Activated T-cell treated with anti-CD3 and anti-CD28 coated beads, Interleukin-2, amount 50 U/mL, for 4 hours (primary cell): Measurements from ENCODE around the gene ATAT1. TPM values are rescaled to one million over a fixed set of nuclear protein-coding genes. Genes with fewer than 3 reads are reported as not detected.

Experiments
- ATAC-seq, 2 donors: fragments of 200-7000 bp; cut with Tn5 transposase; one replicate each; pipeline ENCODE4 v1.10.0; 2021
- DNase-seq: peaks from one replicate; pipeline ENCODE4 v3.0.0-alpha.2; 2020
- H3K27me3 Mint-ChIP-seq: one replicate; pipeline ENCODE4 v1.8.0; 2021; ENCODE audit warnings: low read depth, mixed read lengths
- H3K36me3 Mint-ChIP-seq: one replicate; pipeline ENCODE4 v1.8.0; 2022; ENCODE audit warnings: mixed read lengths; ENCODE audit not compliant: insufficient read depth
- H3K4me1 Mint-ChIP-seq: one replicate; pipeline ENCODE4 v1.8.0; 2021; ENCODE audit warnings: low read depth, mixed read lengths
- H3K4me3 Mint-ChIP-seq: one replicate; pipeline ENCODE4 v1.8.0; 2021; ENCODE audit warnings: mild to moderate bottlenecking, moderate library complexity, mixed read lengths
- H3K9me3 Mint-ChIP-seq: one replicate; pipeline ENCODE4 v1.8.0; 2021; ENCODE audit warnings: mixed read lengths
- total RNA-seq, 3 donors: library from RNA; stranded (reverse); gene quantifications; one replicate each; pipeline ENCODE4 v1.2.1, GENCODE V29; 2021

The ATAT1 gene
- total RNA-seq, 3 donors from 2014 or later: 5.9 to 10.3 (median 9.5) TPM

DNA sequence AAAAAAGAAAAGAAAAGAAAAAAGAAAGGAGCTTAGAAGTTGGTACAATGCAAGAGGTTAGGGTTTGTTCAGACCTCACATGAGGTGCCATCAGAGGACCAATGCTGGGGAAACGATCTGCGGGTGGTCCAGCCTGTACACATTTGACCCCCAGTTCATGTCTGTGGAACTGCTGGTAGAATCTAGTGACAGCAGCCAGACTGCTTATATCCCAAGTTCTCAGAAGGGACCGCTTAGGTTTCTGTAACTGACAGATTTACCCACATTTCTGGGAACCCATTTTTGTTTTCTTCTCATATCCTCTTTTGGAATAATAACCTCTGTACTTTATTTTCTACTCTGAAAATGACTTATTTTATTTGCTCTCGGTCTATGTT, 55.1 kb downstream of the ATAT1 start:
- DNase-seq (no peak), ATAC-seq (peak in 1 of 2 donors; percentile 0)
- peaks cover 44% of the 10 kb centered on the region for H3K36me3 Mint-ChIP-seq
- no peaks in the 10 kb centered on the region for H3K27me3 Mint-ChIP-seq
- H3K9me3 Mint-ChIP-seq: no peaks in the 10 kb centered on the region
- H3K4me1 Mint-ChIP-seq: peaks cover 26% of the 10 kb centered on the region
- peak overlapping the region; percentile 100 for H3K4me3 Mint-ChIP-seq

GRCh38 chr6:30682143-30683117, 55.8 kb downstream of the ATAT1 start:
- peaks cover 41% of the 10 kb centered on the region for H3K36me3 Mint-ChIP-seq
- H3K27me3 Mint-ChIP-seq: no peaks in the 10 kb centered on the region
- ATAC-seq (peak; percentile 71 to 72), DNase-seq (peak; percentile 86)
- H3K4me3 Mint-ChIP-seq: peak overlapping the region; percentile 100
- H3K4me1 Mint-ChIP-seq: peaks cover 26% of the 10 kb centered on the region
- no peaks in the 10 kb centered on the region for H3K9me3 Mint-ChIP-seq

GRCh38 chr6:30683183-30683979, 56.7 kb downstream of the ATAT1 start:
- H3K4me3 Mint-ChIP-seq: peak overlapping the region; percentile 100
- ATAC-seq: no peak
- no peaks in the 10 kb centered on the region for H3K27me3 Mint-ChIP-seq
- H3K9me3 Mint-ChIP-seq: no peaks in the 10 kb centered on the region
- H3K36me3 Mint-ChIP-seq: peaks cover 41% of the 10 kb centered on the region
- H3K4me1 Mint-ChIP-seq: peaks cover 36% of the 10 kb centered on the region
- DNase-seq: no peak

- H3K4me3 Mint-ChIP-seq: peak overlapping the region; percentile 100
- H3K9me3 Mint-ChIP-seq: no peaks in the 10 kb centered on the region
- ATAC-seq (no peak), DNase-seq (no peak)
- peaks cover 38% of the 10 kb centered on the region for H3K36me3 Mint-ChIP-seq
- H3K27me3 Mint-ChIP-seq: no peaks in the 10 kb centered on the region
- H3K4me1 Mint-ChIP-seq: peaks cover 36% of the 10 kb centered on the region
Measured at GRCh38 chr6:30683980-30684338, 57.3 kb downstream of the ATAT1 start.

DNA sequence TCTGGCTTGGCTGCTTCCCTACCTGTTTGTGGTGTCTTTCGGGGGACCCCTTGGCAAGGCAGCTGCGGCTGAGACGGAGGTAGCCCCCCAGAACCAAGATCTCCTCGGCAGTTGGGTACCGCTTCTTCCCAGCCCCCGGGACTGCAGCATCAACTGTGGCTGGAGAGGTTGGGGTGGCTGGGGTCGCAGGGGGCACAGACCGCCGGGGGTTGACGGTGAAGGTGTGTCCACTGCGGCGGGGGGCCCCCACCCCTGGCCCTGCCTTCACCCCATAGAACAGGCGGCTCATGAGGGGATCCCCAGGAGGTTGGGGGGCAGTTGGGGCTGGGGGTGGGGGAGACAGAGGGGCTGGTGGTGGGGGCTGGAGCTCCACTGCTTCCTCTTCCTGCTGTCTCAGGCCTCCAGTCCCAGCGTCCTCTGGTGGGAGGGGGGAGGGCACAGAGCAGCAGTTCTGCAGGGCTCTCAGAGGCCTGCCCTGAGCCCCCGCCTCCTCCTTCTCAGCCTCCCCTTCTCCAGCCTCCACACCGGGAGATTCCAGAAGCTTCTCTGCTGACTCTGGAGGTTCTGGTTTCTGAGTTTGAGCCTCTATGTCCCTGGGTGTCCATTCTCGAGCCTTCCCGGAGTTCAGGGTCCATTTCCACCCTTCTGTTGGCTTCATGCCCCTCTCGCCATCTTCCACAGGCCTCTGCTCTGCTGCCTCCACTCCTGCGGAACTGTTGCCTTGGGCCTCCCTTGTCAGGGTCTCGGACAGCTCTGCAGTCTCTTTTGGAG, 57.9 kb downstream of the ATAT1 start:
- Mint-ChIP-seq H3K9me3 (no peaks in the 10 kb centered on the region), H3K36me3 (peaks cover 33% of the 10 kb centered on the region), H3K4me1 (peaks cover 37% of the 10 kb centered on the region), H3K4me3 (peak overlapping the region; percentile 100), H3K27me3 (no peaks in the 10 kb centered on the region)
- ATAC-seq (no peak), DNase-seq (peak; percentile 43)

GRCh38 chr6:30685157-30686008, 58.7 kb downstream of the ATAT1 start:
- no peaks in the 10 kb centered on the region for H3K9me3 Mint-ChIP-seq
- peak overlapping the region; percentile 100 for H3K4me3 Mint-ChIP-seq
- DNase-seq (no peak), ATAC-seq (no peak)
- peaks cover 37% of the 10 kb centered on the region for H3K4me1 Mint-ChIP-seq
- peaks cover 28% of the 10 kb centered on the region for H3K36me3 Mint-ChIP-seq
- H3K27me3 Mint-ChIP-seq: no peaks in the 10 kb centered on the region

DNA sequence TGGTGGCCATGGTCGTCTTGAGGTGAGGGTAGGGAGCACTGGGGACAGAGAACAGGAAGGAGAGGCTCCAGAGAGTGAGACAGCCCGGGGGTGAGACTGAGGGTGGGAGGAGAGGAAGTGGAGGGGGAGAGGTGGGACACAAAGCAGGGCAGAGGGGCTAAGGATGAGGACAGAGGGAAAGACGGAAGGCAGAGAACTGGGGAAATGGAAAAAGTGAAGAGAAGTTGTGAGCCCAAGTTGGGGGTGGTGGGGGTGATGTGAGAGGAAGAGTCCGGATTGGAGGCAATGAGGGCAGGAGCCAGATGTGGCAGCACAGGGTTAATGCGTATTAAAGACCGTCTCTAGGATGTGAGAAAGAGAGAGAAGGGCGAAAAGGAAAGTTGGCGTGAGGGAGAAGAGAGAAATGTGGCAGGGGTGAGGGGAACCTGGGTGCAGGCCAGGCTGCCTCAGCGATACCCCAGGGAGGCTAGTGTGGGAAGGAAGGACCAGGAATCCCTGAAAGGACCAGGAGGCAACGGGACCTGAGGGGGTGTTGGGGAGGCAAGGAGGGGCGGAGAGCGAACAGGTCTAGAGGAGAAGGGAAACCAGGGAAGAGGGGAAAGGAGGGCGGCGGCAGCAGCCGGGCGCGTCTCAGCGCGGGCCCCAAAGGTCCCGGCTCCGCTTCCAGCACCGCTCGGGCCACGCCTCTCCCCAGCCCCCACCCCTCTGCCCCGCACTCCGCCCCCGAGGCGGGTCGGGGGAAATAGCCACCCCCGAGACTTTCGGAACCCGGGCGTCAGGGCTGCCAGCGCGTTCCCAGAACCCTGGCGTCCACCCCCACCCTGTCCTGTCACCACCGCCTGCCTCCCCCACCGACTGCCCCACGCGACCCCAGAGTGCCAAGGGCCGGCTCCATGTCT, 59.6 kb downstream of the ATAT1 start, which contains the start of gene PPP1R18:
TSS of gene PPP1R18 (minus strand) at position 637 of the 899 bp plus-strand sequence. CDS start at position 10, 627 bp downstream.
- no peaks in the 10 kb centered on the region for H3K27me3 Mint-ChIP-seq
- peak; percentile 47 to 57 for ATAC-seq
- H3K36me3 Mint-ChIP-seq: peaks cover 25% of the 10 kb centered on the region
- H3K4me3 Mint-ChIP-seq: peak within 1 kb of the TSS; percentile 100
- peak; percentile 80 for DNase-seq
- no peaks in the 10 kb centered on the region for H3K9me3 Mint-ChIP-seq
- H3K4me1 Mint-ChIP-seq: peaks cover 38% of the 10 kb centered on the region

DNA sequence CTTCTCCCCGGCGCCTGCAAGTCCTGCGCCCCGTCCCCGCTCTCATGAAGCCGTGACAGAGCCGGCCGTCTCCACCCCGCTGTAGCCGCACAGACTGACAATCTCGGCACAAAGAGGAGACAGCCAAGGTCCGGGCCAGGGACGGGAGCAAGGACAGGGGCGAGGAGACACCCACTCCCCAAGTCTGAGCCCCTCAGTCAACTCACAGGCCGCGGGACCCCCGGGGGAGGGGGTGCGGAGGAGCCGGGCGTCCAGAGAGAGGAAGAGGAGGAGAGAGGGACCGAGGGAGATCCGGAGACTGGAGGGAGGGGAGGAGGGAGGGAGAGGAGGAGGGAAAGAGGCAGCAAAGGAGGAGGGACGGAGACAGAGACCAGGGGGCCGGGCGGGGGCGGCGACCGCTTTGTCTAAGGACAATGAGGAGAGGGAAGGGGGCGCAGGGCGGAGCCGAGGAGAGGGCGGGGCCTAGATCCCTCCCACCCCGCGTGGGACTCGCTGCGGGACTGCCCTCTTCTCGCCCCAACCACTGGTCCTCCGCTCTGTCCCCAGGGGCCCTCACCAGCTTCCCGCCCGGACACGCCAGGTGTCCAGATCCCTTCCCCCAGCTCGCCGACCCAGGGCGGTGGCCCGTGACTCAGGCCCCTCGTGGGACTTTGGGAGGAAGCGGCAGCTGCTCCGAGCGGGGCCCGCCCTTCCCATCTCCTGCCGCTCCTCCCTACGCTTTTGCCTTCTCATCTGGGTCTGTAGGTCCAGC, 60.4 kb downstream of the ATAT1 start:
- peak; percentile 25 to 29 for ATAC-seq
- Mint-ChIP-seq H3K4me3 (peak overlapping the region; percentile 100), H3K9me3 (no peaks in the 10 kb centered on the region), H3K27me3 (no peaks in the 10 kb centered on the region), H3K36me3 (peaks cover 22% of the 10 kb centered on the region), H3K4me1 (peaks cover 42% of the 10 kb centered on the region)
- DNase-seq: peak; percentile 69

- ATAC-seq: no peak
- peak overlapping the region; percentile 100 for H3K4me3 Mint-ChIP-seq
- H3K4me1 Mint-ChIP-seq: peaks cover 44% of the 10 kb centered on the region
- no peak for DNase-seq
- H3K27me3 Mint-ChIP-seq: no peaks in the 10 kb centered on the region
- peaks cover 18% of the 10 kb centered on the region for H3K36me3 Mint-ChIP-seq
- H3K9me3 Mint-ChIP-seq: no peaks in the 10 kb centered on the region
Measured at GRCh38 chr6:30687659-30688431, 61.2 kb downstream of the ATAT1 start.

DNA sequence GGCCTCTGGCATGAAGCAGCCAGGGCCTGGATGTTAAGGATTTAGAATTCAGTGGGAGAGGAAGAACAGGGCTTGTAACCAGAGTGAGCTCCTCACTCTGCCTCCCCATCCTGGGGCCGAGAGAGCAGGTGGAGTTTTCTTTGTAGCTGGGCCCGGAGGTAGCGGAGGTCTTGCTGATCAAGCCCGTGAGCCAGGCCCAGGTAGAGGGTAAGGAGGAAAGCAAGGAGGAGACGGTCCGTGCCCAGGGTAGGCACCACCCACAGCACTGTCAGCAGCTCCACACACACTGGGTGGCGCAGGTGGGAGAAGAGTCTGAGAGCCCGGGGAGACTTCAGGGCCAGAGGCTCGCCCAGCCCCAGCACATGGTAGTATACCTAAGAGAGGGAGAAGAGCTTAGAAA, 61.9 kb downstream of the ATAT1 start:
- H3K4me3 Mint-ChIP-seq: peak overlapping the region; percentile 100
- ATAC-seq (no peak), DNase-seq (no peak)
- no peaks in the 10 kb centered on the region for H3K9me3 Mint-ChIP-seq
- H3K4me1 Mint-ChIP-seq: peaks cover 44% of the 10 kb centered on the region
- H3K36me3 Mint-ChIP-seq: peaks cover 14% of the 10 kb centered on the region
- H3K27me3 Mint-ChIP-seq: no peaks in the 10 kb centered on the region

DNA sequence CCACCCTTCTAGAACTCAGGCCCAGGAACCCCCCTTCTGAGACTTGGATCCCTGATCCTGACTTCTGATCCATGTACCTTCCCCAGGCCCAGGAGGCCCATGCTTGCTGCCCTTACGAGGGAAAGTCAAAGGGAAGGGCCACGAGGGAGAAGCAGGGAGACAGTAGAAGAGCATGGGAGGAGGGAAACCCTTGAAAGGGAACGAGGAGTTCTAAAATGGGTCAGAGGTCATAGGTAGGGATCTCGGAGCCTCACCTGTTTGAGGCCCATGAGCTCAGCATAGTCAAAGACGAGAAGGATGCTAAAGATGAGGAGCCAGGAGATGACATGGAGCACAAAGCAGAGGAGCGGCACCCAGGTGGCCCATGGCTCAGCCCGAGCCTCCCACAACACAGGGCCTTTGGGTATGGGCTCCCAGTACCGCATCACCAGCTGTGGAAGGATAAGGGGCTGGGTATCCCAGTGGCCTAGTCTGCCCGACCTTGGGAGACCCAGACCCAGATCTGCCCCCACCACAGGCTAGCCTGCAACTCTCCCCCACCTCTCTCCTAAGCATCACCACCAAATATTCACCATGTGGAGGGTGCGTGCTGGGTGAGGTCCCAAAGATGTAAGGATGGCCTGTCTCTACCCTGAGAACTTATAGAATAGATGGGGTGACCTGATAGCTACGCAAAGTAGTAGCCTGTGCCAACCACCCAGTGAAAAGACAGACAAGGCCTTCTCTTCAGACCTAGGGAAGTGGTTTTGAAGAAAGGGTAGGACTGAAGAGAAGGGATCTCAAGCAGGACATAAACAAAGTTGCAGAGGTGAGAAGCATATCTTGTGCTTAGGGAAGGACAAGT, 62.6 kb downstream of the ATAT1 start:
- Mint-ChIP-seq H3K36me3 (peaks cover 9% of the 10 kb centered on the region), H3K9me3 (no peaks in the 10 kb centered on the region), H3K4me3 (peak overlapping the region; percentile 100), H3K27me3 (no peaks in the 10 kb centered on the region), H3K4me1 (peaks cover 44% of the 10 kb centered on the region)
- DNase-seq (no peak), ATAC-seq (no peak)
